ENCODE measurements around the gene LILRA5. TPM values are rescaled to one million over a fixed set of nuclear protein-coding genes. Genes with fewer than 3 reads are reported as not detected.
"Not testable (repeated sequence)": the region's sequence is repeated elsewhere in the genome, so short reads cannot be mapped to it uniquely, and the experiment has no call there.

Gene LILRA5
- total RNA-seq, 1 experiment from 2014 or later: not detected

GRCh38 chr19:54280441-54280840, 32.5 kb downstream of the LILRA5 start:
- peaks cover 31% of the 10 kb centered on the region; the same call in 1 of the 2 replicates for H3K27me3 ChIP-seq (ENCODE audit: insufficient read depth, low read length)
- POLR2A ChIA-PET; H3K4me1 ChIP-seq (ENCODE audit: control insufficient read depth in 1 of 2, insufficient read depth in 2 of 2, low read length in 2 of 2); H3K79me2 ChIP-seq (ENCODE audit: insufficient read depth, low read length); H3K4me2 ChIP-seq (ENCODE audit: low read length); H3K9me3 ChIP-seq (ENCODE audit: control insufficient read depth in 1 of 2, insufficient read depth in 1 of 2, low read depth in 1 of 2, low read length in 2 of 2); H3K9ac ChIP-seq (ENCODE audit: low read length); BruUV-seq (replicated peaks); H4K20me1 ChIP-seq (ENCODE audit: insufficient read depth); H3K4me3 ChIP-seq (replicated peaks in 1 of 2; ENCODE audit: low read depth in 1 of 2, low read length in 2 of 2); H3K27ac ChIP-seq (ENCODE audit: low read depth, low read length); RAD21 ChIA-PET (ENCODE audit: low non-redundant PET in 1 of 2, low total read pairs in 2 of 2, uncharacterized antibody in 2 of 2, unreplicated experiment in 2 of 2); H3K36me3 ChIP-seq (ENCODE audit: control insufficient read depth in 1 of 2, insufficient read depth in 2 of 2, low read length in 2 of 2); intact Hi-C loops (cut with micrococcal nuclease); H3K9me2 ChIP-seq (ENCODE audit: insufficient read depth); ATAC-seq; H2AFZ ChIP-seq (ENCODE audit: low read depth, low read length, poor library complexity, severe bottlenecking); DNase-seq (ENCODE audit: low read depth, low spot score): not testable (repeated sequence)
- CTCF ChIA-PET: interaction anchor here (0.7 kb wide), 1 partner anchor 14 kb away, joined by 3 read pairs; no protein-coding TSS in a partner anchor

- H4K20me1 ChIP-seq (ENCODE audit: insufficient read depth); POLR2A ChIA-PET; H3K9me2 ChIP-seq (ENCODE audit: insufficient read depth); ATAC-seq; H3K79me2 ChIP-seq (ENCODE audit: insufficient read depth, low read length); H3K4me2 ChIP-seq (ENCODE audit: low read length); H3K27ac ChIP-seq (ENCODE audit: low read depth, low read length); RAD21 ChIA-PET (ENCODE audit: low non-redundant PET in 1 of 2, low total read pairs in 2 of 2, uncharacterized antibody in 2 of 2, unreplicated experiment in 2 of 2); H3K9ac ChIP-seq (ENCODE audit: low read length); BruUV-seq (replicated peaks); DNase-seq (ENCODE audit: low read depth, low spot score); H3K4me3 ChIP-seq (replicated peaks in 1 of 2; ENCODE audit: low read depth in 1 of 2, low read length in 2 of 2); intact Hi-C loops (cut with micrococcal nuclease); H3K4me1 ChIP-seq (ENCODE audit: control insufficient read depth in 1 of 2, insufficient read depth in 2 of 2, low read length in 2 of 2); H3K36me3 ChIP-seq (ENCODE audit: control insufficient read depth in 1 of 2, insufficient read depth in 2 of 2, low read length in 2 of 2); H3K9me3 ChIP-seq (ENCODE audit: control insufficient read depth in 1 of 2, insufficient read depth in 1 of 2, low read depth in 1 of 2, low read length in 2 of 2); H2AFZ ChIP-seq (ENCODE audit: low read depth, low read length, poor library complexity, severe bottlenecking): not testable (repeated sequence)
- H3K27me3 ChIP-seq (ENCODE audit: insufficient read depth, low read length): peaks cover 31% of the 10 kb centered on the region; the same call in 1 of the 2 replicates
- CTCF ChIA-PET: interaction anchor here (0.7 kb wide), 1 partner anchor 14 kb away, joined by 3 read pairs; no protein-coding TSS in a partner anchor
Observed at GRCh38 chr19:54280025-54280424, 32.9 kb downstream of the LILRA5 start.

GRCh38 chr19:54279406-54279962, 33.5 kb downstream of the LILRA5 start:
- H3K4me1 ChIP-seq (ENCODE audit: control insufficient read depth in 1 of 2, insufficient read depth in 2 of 2, low read length in 2 of 2): no peaks in the 10 kb centered on the region
- no peaks in the 10 kb centered on the region for H3K9me3 ChIP-seq (ENCODE audit: control insufficient read depth in 1 of 2, insufficient read depth in 1 of 2, low read depth in 1 of 2, low read length in 2 of 2)
- H4K20me1 ChIP-seq (ENCODE audit: insufficient read depth): no peaks in the 10 kb centered on the region
- H3K27ac ChIP-seq (ENCODE audit: low read depth, low read length): no peak overlapping the region
- DNase-seq (ENCODE audit: low read depth, low spot score) (no peak), ATAC-seq (no peak)
- ChIA-PET RAD21 (ENCODE audit: low non-redundant PET in 1 of 2, low total read pairs in 2 of 2, uncharacterized antibody in 2 of 2, unreplicated experiment in 2 of 2) (no interaction called here), POLR2A (interaction anchor here (0.6 kb wide), 1 partner anchor 111 kb away, joined by 3 read pairs; no protein-coding TSS in a partner anchor), CTCF (no interaction called here)
- H3K27me3 ChIP-seq (ENCODE audit: insufficient read depth, low read length): peaks cover 31% of the 10 kb centered on the region; the same call in 1 of the 2 replicates
- H3K4me2 ChIP-seq (ENCODE audit: low read length): no peak overlapping the region
- H3K4me3 ChIP-seq (replicated peaks in 1 of 2; ENCODE audit: low read depth in 1 of 2, low read length in 2 of 2): no peak overlapping the region
- BruUV-seq (replicated peaks): no TSS peak
- no peaks in the 10 kb centered on the region for H3K79me2 ChIP-seq (ENCODE audit: insufficient read depth, low read length)
- TF ChIP-seq TCF7L2 (IDR thresholded peaks at IDR 0.05; ENCODE audit: borderline replicate concordance, extremely low read depth, insufficient read depth, insufficient read length) (no peak), JUND (IDR thresholded peaks at IDR 0.05) (no peak), POLR2AphosphoS5 (IDR thresholded peaks at IDR 0.05; ENCODE audit: low read depth, low read length) (no peak), ELF1 (IDR thresholded peaks at IDR 0.05; ENCODE audit: borderline replicate concordance, low read depth) (no peak), RAD21 (IDR thresholded peaks at IDR 0.05; ENCODE audit: low read depth) (no peak), ZNF274 (IDR thresholded peaks at IDR 0.05; ENCODE audit: low read depth, low read length) (no peak), CTCF (IDR thresholded peaks at IDR 0.05 in 2 of 3, conservative IDR thresholded peaks at IDR 0.05 in 1 of 3; ENCODE audit: borderline replicate concordance in 1 of 3, insufficient read depth in 1 of 3, low read depth in 2 of 3, low read length in 2 of 3) (no peak), POLR2A (IDR thresholded peaks at IDR 0.05; ENCODE audit: borderline replicate concordance, extremely low read depth, insufficient read depth, insufficient read length) (no peak), MAX (IDR thresholded peaks at IDR 0.05) (no peak), CBX3 (IDR thresholded peaks at IDR 0.05; ENCODE audit: low read depth) (no peak), FOSL1 (IDR thresholded peaks at IDR 0.05; ENCODE audit: low read depth) (no peak), SP1 (IDR thresholded peaks at IDR 0.05; ENCODE audit: low read depth) (no peak), EZH2phosphoT487 (IDR thresholded peaks at IDR 0.05; ENCODE audit: borderline replicate concordance) (no peak)
- no peaks in the 10 kb centered on the region for H3K36me3 ChIP-seq (ENCODE audit: control insufficient read depth in 1 of 2, insufficient read depth in 2 of 2, low read length in 2 of 2)
- no peak overlapping the region for H3K9ac ChIP-seq (ENCODE audit: low read length)
- H3K9me2 ChIP-seq (ENCODE audit: insufficient read depth): no peaks in the 10 kb centered on the region
- H2AFZ ChIP-seq (ENCODE audit: low read depth, low read length, poor library complexity, severe bottlenecking): no peak overlapping the region
- intact Hi-C loops (cut with micrococcal nuclease): no loop called here
